ENCODE results near the gene UBXN7. TPM values are rescaled to one million over a fixed set of nuclear protein-coding genes. Genes with fewer than 3 reads are reported as not detected.
"Not testable (repeated sequence)": the region's sequence is repeated elsewhere in the genome, so short reads cannot be mapped to it uniquely, and the experiment has no call there.

UBXN7 gene
- total RNA-seq, 1 experiment from 2014 or later: 67.0 TPM

DNA sequence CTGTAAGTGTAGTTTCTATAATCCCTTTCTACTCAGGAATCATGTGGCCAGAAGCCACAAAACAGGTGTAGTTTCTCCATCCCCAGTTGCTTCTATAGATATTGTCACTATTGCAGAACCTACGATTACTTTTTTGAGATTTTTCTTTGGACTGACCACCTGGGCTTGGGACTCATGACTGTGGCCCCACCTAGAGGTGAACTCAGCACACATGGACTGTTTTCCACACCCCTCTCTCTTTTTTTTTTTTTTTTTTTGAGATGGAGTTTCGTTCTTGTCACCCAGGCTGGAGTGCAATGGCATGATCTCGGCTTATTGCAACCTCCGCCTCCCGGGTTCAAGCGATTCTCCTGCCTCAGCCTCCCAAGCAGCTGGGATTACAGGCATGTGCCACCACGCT is 13.2 kb upstream of the UBXN7 start:
- CTCF ChIA-PET; H2AFZ ChIP-seq (ENCODE audit: low read depth, low read length, poor library complexity, severe bottlenecking): not testable (repeated sequence)

DNA sequence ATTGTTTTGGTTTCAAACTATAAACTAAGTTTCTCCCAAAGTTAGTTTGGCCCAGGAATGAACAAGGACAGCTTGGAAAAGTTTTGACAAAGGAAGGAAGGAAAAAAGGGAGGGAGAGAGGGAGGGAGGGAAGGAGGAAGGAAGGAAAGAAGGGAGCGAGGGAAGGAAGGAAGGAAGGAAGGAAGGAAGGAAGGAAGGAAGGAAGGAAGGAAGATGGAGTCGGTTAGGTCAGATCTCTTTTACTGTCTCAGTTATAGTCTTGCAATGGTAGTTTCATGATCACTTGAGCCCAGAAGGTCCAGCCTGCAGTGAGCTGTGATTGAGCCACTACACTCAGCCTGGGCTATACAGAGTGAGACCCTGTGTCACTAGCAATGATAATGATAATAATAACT is 12.3 kb upstream of the UBXN7 start:
- no peak for ATAC-seq
- intact Hi-C loops (cut with micrococcal nuclease): no loop called here
- Histone ChIP-seq H3K9me2 (ENCODE audit: insufficient read depth) (no peaks in the 10 kb centered on the region), H3K9ac (ENCODE audit: low read length) (no peak overlapping the region), H3K79me2 (ENCODE audit: insufficient read depth, low read length) (no peaks in the 10 kb centered on the region), H3K4me2 (ENCODE audit: low read length) (no peak overlapping the region), H3K9me3 (ENCODE audit: control insufficient read depth in 1 of 2, insufficient read depth in 1 of 2, low read depth in 1 of 2, low read length in 2 of 2) (no peaks in the 10 kb centered on the region), H3K4me3 (replicated peaks in 1 of 2; ENCODE audit: low read depth in 1 of 2, low read length in 2 of 2) (no peak overlapping the region), H4K20me1 (ENCODE audit: insufficient read depth) (no peaks in the 10 kb centered on the region), H2AFZ (ENCODE audit: low read depth, low read length, poor library complexity, severe bottlenecking) (no peak overlapping the region), H3K27me3 (ENCODE audit: insufficient read depth, low read length) (no peaks in the 10 kb centered on the region), H3K36me3 (ENCODE audit: control insufficient read depth in 1 of 2, insufficient read depth in 2 of 2, low read length in 2 of 2) (no peaks in the 10 kb centered on the region), H3K4me1 (ENCODE audit: control insufficient read depth in 1 of 2, insufficient read depth in 2 of 2, low read length in 2 of 2) (no peaks in the 10 kb centered on the region), H3K27ac (ENCODE audit: low read depth, low read length) (no peak overlapping the region)
- RAD21 ChIA-PET (ENCODE audit: low non-redundant PET in 1 of 2, low total read pairs in 2 of 2, uncharacterized antibody in 2 of 2, unreplicated experiment in 2 of 2): no interaction called here
- no TSS peak for BruUV-seq (replicated peaks)
- POLR2A ChIA-PET: no interaction called here
- CTCF ChIA-PET: no interaction called here
- DNase-seq (ENCODE audit: low read depth, low spot score): no peak
- TF ChIP-seq CBX3 (IDR thresholded peaks at IDR 0.05; ENCODE audit: low read depth) (no peak), EZH2 (IDR thresholded peaks at IDR 0.05) (no peak), FOSL1 (IDR thresholded peaks at IDR 0.05; ENCODE audit: low read depth) (no peak), JUND (IDR thresholded peaks at IDR 0.05) (no peak), REST (IDR thresholded peaks at IDR 0.05; ENCODE audit: low read depth) (no peak), ELF1 (IDR thresholded peaks at IDR 0.05; ENCODE audit: borderline replicate concordance, low read depth) (no peak), POLR2AphosphoS5 (IDR thresholded peaks at IDR 0.05; ENCODE audit: low read depth, low read length) (no peak), RAD21 (IDR thresholded peaks at IDR 0.05; ENCODE audit: low read depth) (no peak), ATF3 (IDR thresholded peaks at IDR 0.05) (no peak), ZFX (IDR thresholded peaks at IDR 0.05) (no peak)
- TF ChIP-seq, protein P1, sequence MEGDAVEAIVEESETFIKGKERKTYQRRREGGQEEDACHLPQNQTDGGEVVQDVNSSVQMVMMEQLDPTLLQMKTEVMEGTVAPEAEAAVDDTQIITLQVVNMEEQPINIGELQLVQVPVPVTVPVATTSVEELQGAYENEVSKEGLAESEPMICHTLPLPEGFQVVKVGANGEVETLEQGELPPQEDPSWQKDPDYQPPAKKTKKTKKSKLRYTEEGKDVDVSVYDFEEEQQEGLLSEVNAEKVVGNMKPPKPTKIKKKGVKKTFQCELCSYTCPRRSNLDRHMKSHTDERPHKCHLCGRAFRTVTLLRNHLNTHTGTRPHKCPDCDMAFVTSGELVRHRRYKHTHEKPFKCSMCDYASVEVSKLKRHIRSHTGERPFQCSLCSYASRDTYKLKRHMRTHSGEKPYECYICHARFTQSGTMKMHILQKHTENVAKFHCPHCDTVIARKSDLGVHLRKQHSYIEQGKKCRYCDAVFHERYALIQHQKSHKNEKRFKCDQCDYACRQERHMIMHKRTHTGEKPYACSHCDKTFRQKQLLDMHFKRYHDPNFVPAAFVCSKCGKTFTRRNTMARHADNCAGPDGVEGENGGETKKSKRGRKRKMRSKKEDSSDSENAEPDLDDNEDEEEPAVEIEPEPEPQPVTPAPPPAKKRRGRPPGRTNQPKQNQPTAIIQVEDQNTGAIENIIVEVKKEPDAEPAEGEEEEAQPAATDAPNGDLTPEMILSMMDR (IDR thresholded peaks at IDR 0.05 in 2 of 3, conservative IDR thresholded peaks at IDR 0.05 in 1 of 3; ENCODE audit: borderline replicate concordance in 1 of 3, insufficient read depth in 1 of 3, low read depth in 2 of 3, low read length in 2 of 3): no peak

More for the DNA sequence above, 13.2 kb upstream of the UBXN7 start:
- H3K27me3 ChIP-seq (ENCODE audit: insufficient read depth, low read length); POLR2A ChIA-PET; BruUV-seq (replicated peaks); H3K9me2 ChIP-seq (ENCODE audit: insufficient read depth); H3K9me3 ChIP-seq (ENCODE audit: control insufficient read depth in 1 of 2, insufficient read depth in 1 of 2, low read depth in 1 of 2, low read length in 2 of 2); H3K4me2 ChIP-seq (ENCODE audit: low read length); H3K4me3 ChIP-seq (replicated peaks in 1 of 2; ENCODE audit: low read depth in 1 of 2, low read length in 2 of 2); H3K36me3 ChIP-seq (ENCODE audit: control insufficient read depth in 1 of 2, insufficient read depth in 2 of 2, low read length in 2 of 2); H3K79me2 ChIP-seq (ENCODE audit: insufficient read depth, low read length); H3K4me1 ChIP-seq (ENCODE audit: control insufficient read depth in 1 of 2, insufficient read depth in 2 of 2, low read length in 2 of 2); H4K20me1 ChIP-seq (ENCODE audit: insufficient read depth); H3K9ac ChIP-seq (ENCODE audit: low read length); H3K27ac ChIP-seq (ENCODE audit: low read depth, low read length); RAD21 ChIA-PET (ENCODE audit: low non-redundant PET in 1 of 2, low total read pairs in 2 of 2, uncharacterized antibody in 2 of 2, unreplicated experiment in 2 of 2): not testable (repeated sequence)
- ATAC-seq (peak; percentile 75), DNase-seq (ENCODE audit: low read depth, low spot score) (peak; percentile 31)
- intact Hi-C loops (cut with micrococcal nuclease): loop anchor here (1.0 kb wide), 1 partner anchor 192 kb away; no protein-coding TSS in a partner anchor
- TF ChIP-seq RAD21 (IDR thresholded peaks at IDR 0.05; ENCODE audit: low read depth): peak; percentile 71
- TF ChIP-seq, protein P1 (IDR thresholded peaks at IDR 0.05 in 2 of 3, conservative IDR thresholded peaks at IDR 0.05 in 1 of 3; ENCODE audit: borderline replicate concordance in 1 of 3, insufficient read depth in 1 of 3, low read depth in 2 of 3, low read length in 2 of 3): peak; percentile 27 to 43 (median 41); a peak in 5 of 6 replicates
